ENCODE measurements around the gene PLEKHA6. TPM values are rescaled to one million over a fixed set of nuclear protein-coding genes. Genes with fewer than 3 reads are reported as not detected.

PLEKHA6 gene
- total RNA-seq, 4 donors from 2014 or later = 8.7 to 17.8 (median 11.4) TPM

GRCh38 chr1:204232526-204232925 lies 127.2 kb downstream of the PLEKHA6 start:
- Histone ChIP-seq H3K36me3 (peaks cover 0 to 23% of the 10 kb centered on the region in 2 donors), H3K9me3 (peaks cover 0 to 11% (median 0%) of the 10 kb centered on the region in 3 donors), H3K4me3 (no peak overlapping the region), H3K27me3 (no peaks in the 10 kb centered on the region), H3K4me1 (no peaks in the 10 kb centered on the region), H3K27ac (no peak overlapping the region)
- no peak for ATAC-seq
- TF ChIP-seq EP300 (IDR thresholded peaks at IDR 0.05) (no peak), CTCF (IDR thresholded peaks at IDR 0.05) (no peak), POLR2A (IDR thresholded peaks at IDR 0.05) (no peak), POLR2AphosphoS5 (IDR thresholded peaks at IDR 0.05) (no peak)

GRCh38 chr1:204230211-204230610 lies 129.5 kb downstream of the PLEKHA6 start:
- Histone ChIP-seq H3K4me3 (no peak overlapping the region), H3K27ac (no peak overlapping the region), H3K9me3 (no peaks in the 10 kb centered on the region), H3K27me3 (no peaks in the 10 kb centered on the region), H3K4me1 (no peaks in the 10 kb centered on the region), H3K36me3 (peaks cover 0 to 23% of the 10 kb centered on the region in 2 donors)
- TF ChIP-seq POLR2A (IDR thresholded peaks at IDR 0.05) (no peak), CTCF (IDR thresholded peaks at IDR 0.05) (no peak), EP300 (IDR thresholded peaks at IDR 0.05) (no peak), POLR2AphosphoS5 (IDR thresholded peaks at IDR 0.05) (no peak)
- 92 to 100% methylated on average over 1 to 5 of the region's 14 CpGs for WGBS, 2 donors (ENCODE audit: low coverage in 1 of 2)
- no peak for ATAC-seq

- WGBS, 2 donors (ENCODE audit: low coverage in 1 of 2) = 87 to 98% methylated on average over 3 to 6 of the region's 13 CpGs
- Histone ChIP-seq H3K27me3 (no peaks in the 10 kb centered on the region), H3K4me1 (no peaks in the 10 kb centered on the region), H3K36me3 (peaks cover 0 to 23% of the 10 kb centered on the region in 2 donors), H3K27ac (no peak overlapping the region), H3K4me3 (no peak overlapping the region), H3K9me3 (no peaks in the 10 kb centered on the region)
- TF ChIP-seq POLR2A (IDR thresholded peaks at IDR 0.05) (no peak), CTCF (IDR thresholded peaks at IDR 0.05) (no peak), POLR2AphosphoS5 (IDR thresholded peaks at IDR 0.05) (no peak), EP300 (IDR thresholded peaks at IDR 0.05) (no peak)
- ATAC-seq = no peak
Observed at GRCh38 chr1:204228896-204229295, 130.8 kb downstream of the PLEKHA6 start.

- H3K27me3 ChIP-seq = peaks cover 1% of the 10 kb centered on the region
- WGBS, 2 donors (ENCODE audit: low coverage in 1 of 2) = 62% methylated on average over 5 of the region's 20 CpGs; no CpG with 5 or more reads in 1 of the 2 donors
- H3K4me1 ChIP-seq = no peaks in the 10 kb centered on the region
- H3K27ac ChIP-seq = no peak overlapping the region
- TF ChIP-seq POLR2A (IDR thresholded peaks at IDR 0.05) (no peak), EP300 (IDR thresholded peaks at IDR 0.05) (no peak), POLR2AphosphoS5 (IDR thresholded peaks at IDR 0.05) (no peak), CTCF (IDR thresholded peaks at IDR 0.05) (no peak)
- H3K9me3 ChIP-seq = no peaks in the 10 kb centered on the region
- no peak for ATAC-seq
- H3K4me3 ChIP-seq = no peak overlapping the region
- peaks cover 0 to 23% of the 10 kb centered on the region in 2 donors for H3K36me3 ChIP-seq
Observed at GRCh38 chr1:204227996-204228785, 131.5 kb downstream of the PLEKHA6 start.

GRCh38 chr1:204227351-204227750 lies 132.4 kb downstream of the PLEKHA6 start:
- Histone ChIP-seq H3K27me3 (peaks cover 4% of the 10 kb centered on the region), H3K36me3 (peaks cover 0 to 23% of the 10 kb centered on the region in 2 donors), H3K4me1 (no peaks in the 10 kb centered on the region), H3K27ac (no peak overlapping the region), H3K9me3 (no peaks in the 10 kb centered on the region), H3K4me3 (no peak overlapping the region)
- TF ChIP-seq CTCF (IDR thresholded peaks at IDR 0.05) (no peak), EP300 (IDR thresholded peaks at IDR 0.05) (no peak), POLR2AphosphoS5 (IDR thresholded peaks at IDR 0.05) (no peak), POLR2A (IDR thresholded peaks at IDR 0.05) (no peak)
- 88 to 100% methylated on average over 1 to 2 of the region's 2 CpGs for WGBS, 2 donors (ENCODE audit: low coverage in 1 of 2)
- ATAC-seq = no peak
